ENCODE results near the gene CYP46A1. TPM values are rescaled to one million over a fixed set of nuclear protein-coding genes. Genes with fewer than 3 reads are reported as not detected.

The CYP46A1 gene
- total RNA-seq, 1 experiment from 2014 or later: not detected

- CTCF ChIA-PET: no interaction called here
- BruUV-seq (replicated peaks): no TSS peak
Measured at GRCh38 chr14:99744873-99745224, 60.8 kb downstream of the CYP46A1 start.

GRCh38 chr14:99745307-99745951 is 61.3 kb downstream of the CYP46A1 start:
- no peak overlapping the region for H2AFZ ChIP-seq

More at GRCh38 chr14:99744873-99745224, 60.8 kb downstream of the CYP46A1 start:
- H3K4me1 ChIP-seq (replicated peaks; ENCODE audit: insufficient read depth): no peaks in the 10 kb centered on the region
- no peak overlapping the region for H2AFZ ChIP-seq
- intact Hi-C loops (cut with micrococcal nuclease; ENCODE audit: unreplicated experiment): no loop called here
- no peak overlapping the region for H3K4me2 ChIP-seq
- no peaks in the 10 kb centered on the region for H3F3A ChIP-seq (ENCODE audit: insufficient read depth, low read depth)
- no peak for DNase-seq
- H3K27me3 ChIP-seq (ENCODE audit: insufficient read depth, low read depth): no peaks in the 10 kb centered on the region
- H3K4me3 ChIP-seq: no peak overlapping the region
- no peaks in the 10 kb centered on the region for H3K79me2 ChIP-seq (ENCODE audit: low read depth)
- no peaks in the 10 kb centered on the region for H4K20me1 ChIP-seq (ENCODE audit: insufficient read depth)
- TF ChIP-seq EZH2 (IDR thresholded peaks at IDR 0.05; ENCODE audit: low read depth) (no peak), CTCF (conservative IDR thresholded peaks at IDR 0.05) (no peak)
- no peaks in the 10 kb centered on the region for H3K36me3 ChIP-seq (ENCODE audit: low read depth)
- H3K9me3 ChIP-seq (ENCODE audit: insufficient read depth, low read depth): no peaks in the 10 kb centered on the region
- no peaks in the 10 kb centered on the region for H3K9me2 ChIP-seq (ENCODE audit: insufficient read depth)
- H3K27ac ChIP-seq: no peak overlapping the region
- POLR2A ChIA-PET (ENCODE audit: unreplicated experiment): no interaction called here

GRCh38 chr14:99747167-99747566 is 63.1 kb downstream of the CYP46A1 start:
- Histone ChIP-seq H3K9me2 (ENCODE audit: insufficient read depth) (no peaks in the 10 kb centered on the region), H3K9me3 (ENCODE audit: insufficient read depth, low read depth) (no peaks in the 10 kb centered on the region), H3K79me2 (ENCODE audit: low read depth) (no peaks in the 10 kb centered on the region), H4K20me1 (ENCODE audit: insufficient read depth) (no peaks in the 10 kb centered on the region), H3K27me3 (ENCODE audit: insufficient read depth, low read depth) (no peaks in the 10 kb centered on the region), H3K4me3 (no peak overlapping the region), H3K27ac (no peak overlapping the region), H3K4me2 (peak overlapping the region; percentile 57; the same call in 1 of the 2 replicates), H2AFZ (no peak overlapping the region), H3F3A (ENCODE audit: insufficient read depth, low read depth) (peaks cover 6% of the 10 kb centered on the region; the same call in 1 of the 2 replicates), H3K4me1 (replicated peaks; ENCODE audit: insufficient read depth) (peaks cover 5% of the 10 kb centered on the region), H3K36me3 (ENCODE audit: low read depth) (no peaks in the 10 kb centered on the region)
- intact Hi-C loops (cut with micrococcal nuclease; ENCODE audit: unreplicated experiment): no loop called here
- CTCF ChIA-PET: interaction anchor here (0.6 kb wide), 1 partner anchor 49 kb away, joined by 3 read pairs; no protein-coding TSS in a partner anchor
- no TSS peak for BruUV-seq (replicated peaks)
- POLR2A ChIA-PET (ENCODE audit: unreplicated experiment): no interaction called here
- DNase-seq: no peak
- TF ChIP-seq CTCF (conservative IDR thresholded peaks at IDR 0.05): no peak
- TF ChIP-seq EZH2 (IDR thresholded peaks at IDR 0.05; ENCODE audit: low read depth): no peak

More at GRCh38 chr14:99745307-99745951, 61.3 kb downstream of the CYP46A1 start:
- Histone ChIP-seq H4K20me1 (ENCODE audit: insufficient read depth) (no peaks in the 10 kb centered on the region), H3K4me3 (no peak overlapping the region), H3K27me3 (ENCODE audit: insufficient read depth, low read depth) (no peaks in the 10 kb centered on the region), H3K9me2 (ENCODE audit: insufficient read depth) (no peaks in the 10 kb centered on the region), H3K4me1 (replicated peaks; ENCODE audit: insufficient read depth) (no peaks in the 10 kb centered on the region), H3K27ac (no peak overlapping the region), H3K9me3 (ENCODE audit: insufficient read depth, low read depth) (no peaks in the 10 kb centered on the region), H3K4me2 (no peak overlapping the region), H3K79me2 (ENCODE audit: low read depth) (no peaks in the 10 kb centered on the region), H3K36me3 (ENCODE audit: low read depth) (no peaks in the 10 kb centered on the region), H3F3A (ENCODE audit: insufficient read depth, low read depth) (no peaks in the 10 kb centered on the region)
- no peak for DNase-seq
- BruUV-seq (replicated peaks): no TSS peak
- TF ChIP-seq EZH2 (IDR thresholded peaks at IDR 0.05; ENCODE audit: low read depth) (no peak), CTCF (conservative IDR thresholded peaks at IDR 0.05) (no peak)
- ChIA-PET CTCF (no interaction called here), POLR2A (ENCODE audit: unreplicated experiment) (no interaction called here)
- intact Hi-C loops (cut with micrococcal nuclease; ENCODE audit: unreplicated experiment): no loop called here
